Liver (tissue), 9 donors: Measurements from ENCODE around the gene CCL28. TPM values are rescaled to one million over a fixed set of nuclear protein-coding genes. Genes with fewer than 3 reads are reported as not detected.

Experiments
- DNase-seq: peaks from one replicate; pipeline ENCODE4 v3.0.0-alpha.2; 2017; ENCODE audit warnings: low spot score
- H3K27ac ChIP-seq, 2 donors: one replicate each; pipeline ENCODE4 v1.7.0; 2013; ENCODE audit warnings: inconsistent platforms in 2 of 2, low read length in 2 of 2, control low read depth in 1 of 2, low read depth in 1 of 2, mild to moderate bottlenecking in 1 of 2
- H3K27me3 ChIP-seq, 4 donors: one replicate each; pipeline versions ENCODE4 v1.6.1 to v1.7.0; 2013; ENCODE audit warnings: low read length in 3 of 4, inconsistent platforms in 1 of 4, mild to moderate bottlenecking in 1 of 4, moderate library complexity in 1 of 4; ENCODE audit not compliant: control insufficient read depth in 4 of 4, insufficient read depth in 4 of 4
- H3K36me3 ChIP-seq, 4 donors: one replicate each; pipeline versions ENCODE4 v1.6.1 to v1.7.0; 2013; ENCODE audit warnings: low read length in 3 of 4, mild to moderate bottlenecking in 3 of 4, low read depth in 1 of 4, moderate library complexity in 1 of 4; ENCODE audit not compliant: control insufficient read depth in 4 of 4, insufficient read depth in 3 of 4
- H3K4me1 ChIP-seq, 4 donors: one replicate each; pipeline versions ENCODE4 v1.6.1 to v1.7.0; 2013; ENCODE audit warnings: low read length in 3 of 4, mild to moderate bottlenecking in 3 of 4, moderate library complexity in 1 of 4; ENCODE audit not compliant: control insufficient read depth in 4 of 4, insufficient read depth in 4 of 4
- H3K4me3 ChIP-seq, 3 donors: one replicate each; pipeline versions ENCODE4 v1.6.1 to v1.7.0; 2013; ENCODE audit warnings: low read length in 3 of 3, control low read depth in 1 of 3, low read depth in 1 of 3, mild to moderate bottlenecking in 1 of 3
- H3K9ac ChIP-seq, 2 donors: one replicate each; pipeline ENCODE4 v1.7.0; 2013; ENCODE audit warnings: low read length in 2 of 2, mild to moderate bottlenecking in 2 of 2, moderate library complexity in 2 of 2, control low read depth in 1 of 2, low read depth in 1 of 2
- H3K9me3 ChIP-seq, 4 donors: one replicate each; pipeline versions ENCODE4 v1.6.1 to v1.7.0; 2013; ENCODE audit warnings: low read length in 3 of 4; ENCODE audit not compliant: control insufficient read depth in 4 of 4
- EGR1 ChIP-seq, 2 donors: IDR thresholded peaks; 2 replicates each; pipeline ENCODE4 v1.6.1; 2016 to 2018; ENCODE audit warnings: antibody characterized with exemption in 2 of 2, low read depth in 2 of 2
- FOXA2 ChIP-seq: IDR thresholded peaks from 2 replicates; pipeline ENCODE4 v1.6.1; 2016; ENCODE audit warnings: antibody characterized with exemption
- GABPA ChIP-seq, 2 donors: IDR thresholded peaks in 1 of 2; conservative IDR thresholded peaks in 1 of 2; 2 replicates each; pipeline ENCODE4 v1.6.1; 2016; ENCODE audit warnings: antibody characterized with exemption in 2 of 2, mild to moderate bottlenecking in 1 of 2, moderate library complexity in 1 of 2
- HNF4A ChIP-seq, 2 donors: conservative IDR thresholded peaks; 2 replicates each; pipeline ENCODE4 v1.6.1; 2016; ENCODE audit warnings: antibody characterized with exemption in 2 of 2, mild to moderate bottlenecking in 2 of 2
- JUND ChIP-seq, 2 donors: IDR thresholded peaks; 2 replicates each; pipeline ENCODE4 v1.6.1; 2016; ENCODE audit warnings: antibody characterized with exemption in 2 of 2
- NR2F2 ChIP-seq: IDR thresholded peaks from 2 replicates; pipeline ENCODE4 v1.6.1; 2016; ENCODE audit warnings: antibody characterized with exemption
- RAD21 ChIP-seq, 2 donors: IDR thresholded peaks; 2 replicates each; pipeline ENCODE4 v1.6.1; 2016; ENCODE audit warnings: antibody characterized with exemption in 2 of 2, mild to moderate bottlenecking in 2 of 2
- TAF1 ChIP-seq: conservative IDR thresholded peaks from 2 replicates; pipeline ENCODE4 v1.6.1; 2016; ENCODE audit warnings: antibody characterized with exemption, mild to moderate bottlenecking
- YY1 ChIP-seq: IDR thresholded peaks from 2 replicates; pipeline ENCODE4 v1.6.1; 2016; ENCODE audit warnings: antibody characterized with exemption, mild to moderate bottlenecking
- WGBS: extraction: QIAGEN DNeasy Blood & Tissue Kit; methylation state at CpG from one replicate; pipeline ENCODE4 v1.1.7; 2013; 5-methylcytosine and 5-hydroxymethylcytosine counted together
- polyA plus RNA-seq, 2 donors: library from polyadenylated mRNA; stranded (reverse) in 1 of 2; unstranded in 1 of 2; fragments of 200-250 nt in 1 of 2; fragments of >200 nt in 1 of 2; fragmentation: Nextera tagmentation in 1 of 2; extraction: Ambion mirVana in 1 of 2; gene quantifications; one replicate each; pipeline versions ENCODE4 v1.2.1 to v1.2.3, GENCODE V29; 2013 to 2015
- total RNA-seq, 2 donors: library from RNA; depleted of rRNA; stranded (reverse); fragments of >200 nt; gene quantifications; one replicate each; pipeline ENCODE4 v1.2.3, GENCODE V29; 2014
- TF ChIP-seq, protein P1 (sequence below): IDR thresholded peaks from 2 replicates; pipeline ENCODE4 v1.6.1; 2016; ENCODE audit warnings: antibody characterized with exemption
- TF ChIP-seq, protein P2 (sequence below): IDR thresholded peaks from 2 replicates; pipeline ENCODE4 v1.6.1; 2016; ENCODE audit warnings: antibody characterized with exemption, mild to moderate bottlenecking
- TF ChIP-seq, protein P3 (sequence below): fragments of 150-350 bp; IDR thresholded peaks from 2 replicates; pipeline ENCODE4 v1.5.1; 2017; ENCODE audit warnings: improper control_type of control experiment, low read depth, low read length; ENCODE audit not compliant: missing input control
- TF ChIP-seq, protein P4 (sequence below): IDR thresholded peaks from 2 replicates; pipeline ENCODE4 v1.6.1; 2016; ENCODE audit warnings: antibody characterized with exemption
- donor health status: healthy.
- donor health status: healthy.
- donor health status: healthy.
- donor health status: healthy.
- donor health status: healthy.

The CCL28 gene
- total and polyA plus RNA-seq, 4 donors: 0.37 to 1.2 (median 0.81) TPM

DNA sequence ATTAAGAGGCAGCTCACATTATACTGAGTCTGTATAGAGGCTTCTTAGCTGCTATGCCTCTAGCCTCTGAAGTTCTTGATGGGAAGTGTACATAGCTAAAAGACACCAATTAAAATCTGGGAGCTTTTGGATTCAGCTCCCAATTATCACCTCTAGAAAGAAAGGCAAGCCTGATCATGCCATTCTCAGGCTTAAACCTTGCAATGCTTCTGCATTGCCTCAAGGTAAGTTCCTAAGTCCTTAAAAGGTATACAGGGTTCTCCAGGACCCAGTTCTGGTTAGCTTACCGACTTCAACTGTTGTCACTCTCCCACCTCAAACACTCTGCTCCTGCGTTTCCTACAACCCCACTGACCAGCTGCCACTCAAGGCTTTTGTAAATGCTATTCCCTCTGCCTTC, 17.5 kb upstream of the CCL28 start:
- Histone ChIP-seq H3K4me1 (peaks cover 2 to 24% (median 15%) of the 10 kb centered on the region in 4 donors), H3K27ac (no peak overlapping the region), H3K9me3 (no peaks in the 10 kb centered on the region), H3K9ac (no peak overlapping the region), H3K27me3 (no peaks in the 10 kb centered on the region), H3K36me3 (no peaks in the 10 kb centered on the region), H3K4me3 (no peak overlapping the region)
- WGBS: 97% methylated on average over 2 of the region's 2 CpGs
- no peak for DNase-seq
- TF ChIP-seq YY1 (no peak), GABPA (IDR thresholded peaks at IDR 0.05 in 1 of 2, conservative IDR thresholded peaks at IDR 0.05 in 1 of 2) (no peak), JUND (IDR thresholded peaks at IDR 0.05) (no peak), NR2F2 (no peak), TAF1 (no peak), HNF4A (conservative IDR thresholded peaks at IDR 0.05) (no peak), EGR1 (IDR thresholded peaks at IDR 0.05; ENCODE audit: low read depth in 2 of 2) (no peak)

DNA sequence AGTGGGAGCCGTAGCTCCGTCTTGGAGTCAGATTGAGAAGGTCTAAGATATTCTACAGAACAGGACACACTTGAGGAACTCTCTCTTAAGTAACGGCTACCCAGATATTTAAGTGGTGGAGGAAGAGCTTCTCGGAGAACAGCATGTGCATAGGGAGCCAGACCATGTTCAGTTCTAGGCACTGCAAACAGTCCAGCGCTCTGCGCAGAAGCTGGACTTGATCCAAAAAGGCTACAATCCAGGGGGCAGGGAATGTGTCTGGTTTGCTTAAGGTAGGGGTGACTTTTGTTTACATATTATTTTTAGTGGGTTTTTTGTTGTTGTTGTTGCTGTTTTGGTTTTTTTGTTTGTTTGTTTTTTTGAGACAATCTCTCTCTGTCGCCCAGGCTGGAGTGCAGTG, 16.8 kb upstream of the CCL28 start:
- 78% methylated on average over 7 of the region's 7 CpGs for WGBS
- Histone ChIP-seq H3K4me1 (peaks cover 2 to 24% (median 15%) of the 10 kb centered on the region in 4 donors), H3K27me3 (no peaks in the 10 kb centered on the region), H3K4me3 (no peak overlapping the region), H3K36me3 (no peaks in the 10 kb centered on the region), H3K27ac (no peak overlapping the region), H3K9ac (no peak overlapping the region), H3K9me3 (no peaks in the 10 kb centered on the region)
- no peak for DNase-seq
- TF ChIP-seq, protein P1, sequence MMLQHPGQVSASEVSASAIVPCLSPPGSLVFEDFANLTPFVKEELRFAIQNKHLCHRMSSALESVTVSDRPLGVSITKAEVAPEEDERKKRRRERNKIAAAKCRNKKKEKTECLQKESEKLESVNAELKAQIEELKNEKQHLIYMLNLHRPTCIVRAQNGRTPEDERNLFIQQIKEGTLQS: no peak
- TF ChIP-seq RAD21 (IDR thresholded peaks at IDR 0.05) (no peak), TAF1 (no peak), GABPA (IDR thresholded peaks at IDR 0.05 in 1 of 2, conservative IDR thresholded peaks at IDR 0.05 in 1 of 2) (no peak), FOXA2 (no peak), EGR1 (IDR thresholded peaks at IDR 0.05; ENCODE audit: low read depth in 2 of 2) (no peak), YY1 (no peak)
- TF ChIP-seq, protein P2, sequence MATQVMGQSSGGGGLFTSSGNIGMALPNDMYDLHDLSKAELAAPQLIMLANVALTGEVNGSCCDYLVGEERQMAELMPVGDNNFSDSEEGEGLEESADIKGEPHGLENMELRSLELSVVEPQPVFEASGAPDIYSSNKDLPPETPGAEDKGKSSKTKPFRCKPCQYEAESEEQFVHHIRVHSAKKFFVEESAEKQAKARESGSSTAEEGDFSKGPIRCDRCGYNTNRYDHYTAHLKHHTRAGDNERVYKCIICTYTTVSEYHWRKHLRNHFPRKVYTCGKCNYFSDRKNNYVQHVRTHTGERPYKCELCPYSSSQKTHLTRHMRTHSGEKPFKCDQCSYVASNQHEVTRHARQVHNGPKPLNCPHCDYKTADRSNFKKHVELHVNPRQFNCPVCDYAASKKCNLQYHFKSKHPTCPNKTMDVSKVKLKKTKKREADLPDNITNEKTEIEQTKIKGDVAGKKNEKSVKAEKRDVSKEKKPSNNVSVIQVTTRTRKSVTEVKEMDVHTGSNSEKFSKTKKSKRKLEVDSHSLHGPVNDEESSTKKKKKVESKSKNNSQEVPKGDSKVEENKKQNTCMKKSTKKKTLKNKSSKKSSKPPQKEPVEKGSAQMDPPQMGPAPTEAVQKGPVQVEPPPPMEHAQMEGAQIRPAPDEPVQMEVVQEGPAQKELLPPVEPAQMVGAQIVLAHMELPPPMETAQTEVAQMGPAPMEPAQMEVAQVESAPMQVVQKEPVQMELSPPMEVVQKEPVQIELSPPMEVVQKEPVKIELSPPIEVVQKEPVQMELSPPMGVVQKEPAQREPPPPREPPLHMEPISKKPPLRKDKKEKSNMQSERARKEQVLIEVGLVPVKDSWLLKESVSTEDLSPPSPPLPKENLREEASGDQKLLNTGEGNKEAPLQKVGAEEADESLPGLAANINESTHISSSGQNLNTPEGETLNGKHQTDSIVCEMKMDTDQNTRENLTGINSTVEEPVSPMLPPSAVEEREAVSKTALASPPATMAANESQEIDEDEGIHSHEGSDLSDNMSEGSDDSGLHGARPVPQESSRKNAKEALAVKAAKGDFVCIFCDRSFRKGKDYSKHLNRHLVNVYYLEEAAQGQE: no peak
- TF ChIP-seq, protein P3, sequence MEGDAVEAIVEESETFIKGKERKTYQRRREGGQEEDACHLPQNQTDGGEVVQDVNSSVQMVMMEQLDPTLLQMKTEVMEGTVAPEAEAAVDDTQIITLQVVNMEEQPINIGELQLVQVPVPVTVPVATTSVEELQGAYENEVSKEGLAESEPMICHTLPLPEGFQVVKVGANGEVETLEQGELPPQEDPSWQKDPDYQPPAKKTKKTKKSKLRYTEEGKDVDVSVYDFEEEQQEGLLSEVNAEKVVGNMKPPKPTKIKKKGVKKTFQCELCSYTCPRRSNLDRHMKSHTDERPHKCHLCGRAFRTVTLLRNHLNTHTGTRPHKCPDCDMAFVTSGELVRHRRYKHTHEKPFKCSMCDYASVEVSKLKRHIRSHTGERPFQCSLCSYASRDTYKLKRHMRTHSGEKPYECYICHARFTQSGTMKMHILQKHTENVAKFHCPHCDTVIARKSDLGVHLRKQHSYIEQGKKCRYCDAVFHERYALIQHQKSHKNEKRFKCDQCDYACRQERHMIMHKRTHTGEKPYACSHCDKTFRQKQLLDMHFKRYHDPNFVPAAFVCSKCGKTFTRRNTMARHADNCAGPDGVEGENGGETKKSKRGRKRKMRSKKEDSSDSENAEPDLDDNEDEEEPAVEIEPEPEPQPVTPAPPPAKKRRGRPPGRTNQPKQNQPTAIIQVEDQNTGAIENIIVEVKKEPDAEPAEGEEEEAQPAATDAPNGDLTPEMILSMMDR: no peak
- TF ChIP-seq, protein P4, sequence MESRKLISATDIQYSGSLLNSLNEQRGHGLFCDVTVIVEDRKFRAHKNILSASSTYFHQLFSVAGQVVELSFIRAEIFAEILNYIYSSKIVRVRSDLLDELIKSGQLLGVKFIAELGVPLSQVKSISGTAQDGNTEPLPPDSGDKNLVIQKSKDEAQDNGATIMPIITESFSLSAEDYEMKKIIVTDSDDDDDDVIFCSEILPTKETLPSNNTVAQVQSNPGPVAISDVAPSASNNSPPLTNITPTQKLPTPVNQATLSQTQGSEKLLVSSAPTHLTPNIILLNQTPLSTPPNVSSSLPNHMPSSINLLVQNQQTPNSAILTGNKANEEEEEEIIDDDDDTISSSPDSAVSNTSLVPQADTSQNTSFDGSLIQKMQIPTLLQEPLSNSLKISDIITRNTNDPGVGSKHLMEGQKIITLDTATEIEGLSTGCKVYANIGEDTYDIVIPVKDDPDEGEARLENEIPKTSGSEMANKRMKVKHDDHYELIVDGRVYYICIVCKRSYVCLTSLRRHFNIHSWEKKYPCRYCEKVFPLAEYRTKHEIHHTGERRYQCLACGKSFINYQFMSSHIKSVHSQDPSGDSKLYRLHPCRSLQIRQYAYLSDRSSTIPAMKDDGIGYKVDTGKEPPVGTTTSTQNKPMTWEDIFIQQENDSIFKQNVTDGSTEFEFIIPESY: no peak
